Stimulated activated CD4-positive, alpha-beta T cell treated with anti-CD3 and anti-CD28 coated beads, Interleukin-1b, Interleukin-23, amount 100 ng/mL, for 4 hours (primary cell): ENCODE data around the gene CAPN5.

Source experiments
- DNase-seq, 2 donors: peaks; one replicate each; pipeline ENCODE4 v3.0.0-alpha.2; 2020; ENCODE audit warnings: low read depth in 2 of 2

CAPN5 gene

GRCh38 chr11:77100166-77101042 is 33.6 kb downstream of the CAPN5 start:
- DNase-seq, result no peak

DNA sequence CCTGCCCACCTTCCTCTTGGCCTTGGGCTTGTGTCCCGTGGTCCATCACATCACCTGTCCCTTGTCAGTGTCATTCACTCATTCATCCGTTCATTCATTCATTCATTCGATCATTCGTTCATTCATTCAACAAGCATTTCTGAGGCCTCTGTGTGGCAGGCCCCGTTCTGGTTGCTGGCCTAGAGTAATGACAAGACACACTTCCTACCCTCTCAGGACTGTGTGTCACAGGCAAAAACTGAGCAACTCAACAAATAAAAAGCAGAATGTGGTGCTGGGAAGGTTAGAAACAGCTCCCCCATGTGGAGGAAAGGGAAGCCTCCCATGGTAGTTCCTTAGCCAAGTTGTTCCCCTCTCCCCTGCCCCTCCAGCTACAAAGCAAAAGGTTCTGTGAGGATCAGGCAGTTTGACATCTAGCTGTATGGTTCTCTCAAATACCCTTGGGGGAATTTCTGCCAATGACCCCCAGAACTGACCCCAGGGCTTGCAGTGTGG is 34.3 kb downstream of the CAPN5 start:
- no peak for DNase-seq

DNA sequence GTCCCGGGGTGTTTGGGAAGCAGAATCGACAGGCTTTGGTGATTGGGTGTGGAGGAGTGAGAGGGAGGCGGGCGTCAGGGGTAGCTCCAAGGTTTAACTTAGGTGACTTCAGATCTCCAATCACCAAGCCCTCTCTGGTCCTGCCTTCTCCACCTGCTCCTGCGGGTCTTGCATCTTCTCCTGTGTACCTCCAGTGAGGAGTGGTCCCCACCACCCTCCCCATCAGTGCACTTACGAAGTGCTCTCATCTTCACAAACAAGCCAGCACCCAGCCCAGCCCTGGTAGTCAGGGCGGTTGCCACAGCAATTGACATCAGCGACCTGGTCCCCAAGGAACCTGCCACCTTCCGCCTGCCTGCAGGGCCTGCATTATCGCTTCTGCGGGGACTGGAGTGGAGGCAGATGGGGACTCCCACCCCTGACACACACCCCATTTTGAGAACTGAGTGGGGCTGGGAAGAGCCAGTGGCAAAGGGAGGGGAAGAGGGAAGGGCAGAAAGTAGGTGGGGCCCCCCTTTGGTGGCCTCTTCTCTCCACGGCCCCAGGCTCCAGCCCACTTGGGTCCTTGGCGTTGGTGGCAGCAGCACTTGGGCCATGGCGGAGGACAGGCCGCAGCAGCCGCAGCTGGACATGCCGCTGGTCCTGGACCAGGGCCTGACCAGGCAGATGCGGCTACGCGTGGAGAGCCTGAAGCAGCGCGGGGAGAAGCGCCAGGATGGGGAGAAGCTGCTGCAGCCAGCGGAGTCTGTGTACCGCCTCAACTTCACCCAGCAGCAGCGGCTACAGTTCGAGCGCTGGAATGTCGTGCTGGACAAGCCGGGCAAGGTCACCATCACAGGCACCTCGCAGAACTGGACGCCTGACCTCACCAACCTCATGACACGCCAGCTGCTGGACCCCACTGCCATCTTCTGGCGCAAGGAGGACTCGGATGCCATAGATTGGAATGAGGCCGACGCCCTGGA is 35.8 kb downstream of the CAPN5 start, which contains the start of gene OMP:
Gene OMP, plus strand, starts transcription at position 595 of the 965 bp plus-strand sequence. Its CDS starts 0 bp downstream, at position 595.
- DNase-seq, result no peak

- DNase-seq, result no peak
These were observed 36.5 kb downstream of the CAPN5 start for GRCh38 chr11:77103319-77103718.

DNA sequence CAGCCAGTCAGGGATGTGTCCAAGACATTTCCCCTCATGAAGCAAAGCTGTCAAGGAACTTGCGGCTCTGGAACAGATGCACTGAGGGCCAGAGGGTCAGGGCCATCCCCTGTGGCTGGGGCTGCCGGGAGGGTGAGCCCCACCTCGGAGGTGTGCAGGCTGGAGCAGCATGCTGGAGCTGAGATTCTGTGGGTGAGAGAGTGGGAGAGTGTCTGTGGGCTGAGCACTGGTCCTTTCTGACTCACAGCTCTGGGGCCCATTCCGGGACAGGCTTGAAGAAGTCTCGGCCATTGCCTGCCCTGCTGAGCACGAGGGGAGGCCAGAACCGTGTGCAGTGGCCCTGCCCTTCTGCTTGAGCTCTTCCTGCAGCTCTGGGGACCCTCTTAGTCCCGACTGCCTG is 38.0 kb downstream of the CAPN5 start:
- DNase-seq, result no peak

GRCh38 chr11:77106321-77106720 is 39.5 kb downstream of the CAPN5 start:
- DNase-seq, result no peak

DNA sequence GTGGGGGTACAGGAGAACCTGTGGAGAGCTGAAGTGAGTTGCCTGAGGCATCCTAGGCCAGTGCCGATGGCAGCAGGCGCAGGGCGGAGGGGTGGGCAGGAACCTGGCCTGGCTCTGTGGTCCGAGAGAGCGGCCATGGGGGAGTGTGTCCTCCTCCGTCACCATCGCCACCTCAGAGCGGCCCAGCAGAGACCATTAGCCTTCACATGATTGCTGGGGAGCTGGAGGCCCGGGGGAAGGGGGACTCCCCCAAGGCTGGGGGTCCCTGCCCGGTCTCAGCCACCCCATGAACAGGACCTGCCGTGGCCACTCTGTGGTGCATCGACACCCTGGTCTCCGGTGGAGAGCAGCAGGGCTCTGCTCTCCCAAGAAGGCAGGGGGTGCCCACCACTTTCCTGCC is 40.0 kb downstream of the CAPN5 start:
- DNase-seq, result no peak

DNA sequence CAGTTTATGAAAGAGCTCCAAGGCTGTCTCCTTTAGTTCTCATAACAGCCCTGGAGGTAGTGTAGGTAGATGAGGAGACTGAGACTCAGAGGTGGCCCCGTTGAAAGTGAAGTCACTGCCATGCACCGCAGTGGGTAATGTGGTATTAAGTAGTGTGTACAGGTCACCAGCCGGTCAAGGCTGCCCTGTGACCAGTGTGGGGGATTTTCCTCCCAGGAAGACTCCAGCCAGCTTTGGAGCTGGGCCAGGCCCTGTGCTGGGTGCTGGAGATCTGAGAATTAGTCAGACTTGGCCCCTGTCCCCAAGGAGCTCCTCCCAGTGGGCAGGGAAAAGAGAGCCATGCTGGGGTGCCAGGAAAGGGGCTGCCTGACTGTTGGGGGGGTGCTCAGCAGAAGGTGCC is 41.2 kb downstream of the CAPN5 start:
- no peak for DNase-seq

DNA sequence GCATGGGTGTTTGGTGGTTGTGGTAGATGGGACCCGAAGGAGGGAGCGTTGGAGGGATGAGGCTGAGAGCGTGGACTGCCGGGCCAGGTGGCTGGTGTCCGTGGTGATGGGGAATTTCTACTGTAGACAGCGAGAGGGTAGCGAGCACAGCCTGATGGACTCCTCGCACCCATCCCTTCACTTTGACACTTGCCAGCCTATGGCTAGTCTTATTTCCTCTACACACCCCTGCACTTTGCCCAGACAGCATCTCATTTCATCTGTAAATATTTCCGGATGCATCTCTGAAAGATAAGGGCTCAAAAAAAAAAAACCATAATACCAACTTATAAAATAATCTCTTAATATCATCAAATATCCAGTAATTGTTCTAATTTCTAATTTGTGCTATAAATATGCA is 41.7 kb downstream of the CAPN5 start:
- no peak for DNase-seq

DNA sequence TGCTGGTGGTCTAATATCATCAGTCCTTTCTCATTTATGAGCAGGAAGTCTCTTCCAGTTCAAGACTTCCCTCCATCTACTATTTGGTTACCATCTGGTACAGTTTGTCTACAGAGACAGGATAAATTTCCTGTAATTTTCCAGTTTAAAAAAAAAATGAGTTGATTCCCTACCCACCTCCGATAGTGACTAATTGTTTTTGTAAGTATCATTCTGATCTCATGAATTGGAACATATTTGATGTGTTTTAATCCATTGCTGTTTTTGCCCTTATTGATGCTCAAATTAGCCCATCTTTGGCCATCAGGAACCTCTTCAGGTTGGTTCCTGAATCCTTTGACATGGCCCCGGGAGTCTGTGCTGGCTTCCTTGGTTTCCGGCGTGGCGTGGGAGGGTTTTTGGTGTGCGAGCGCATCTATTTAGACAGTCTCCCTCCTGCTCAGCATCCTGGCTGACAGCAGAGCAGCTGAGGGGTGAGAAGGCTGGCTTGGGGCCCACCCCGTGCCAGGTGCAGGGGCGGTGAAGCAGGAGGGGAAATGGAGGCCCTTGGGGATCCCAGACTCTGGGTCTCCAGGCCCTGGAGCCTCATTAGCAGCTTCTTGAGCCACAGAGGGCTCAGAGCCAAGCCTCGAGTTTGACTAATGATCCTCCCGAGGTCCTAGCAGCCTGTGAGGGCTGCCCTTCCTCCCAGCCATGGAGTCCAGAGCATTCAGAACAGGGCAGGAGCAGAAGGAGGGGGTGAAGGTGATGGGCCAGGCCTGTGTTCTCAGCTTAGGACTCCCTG is 42.7 kb downstream of the CAPN5 start:
- no peak for DNase-seq

- DNase-seq, result no peak
These were observed 44.1 kb downstream of the CAPN5 start for GRCh38 chr11:77110836-77111235.

DNA sequence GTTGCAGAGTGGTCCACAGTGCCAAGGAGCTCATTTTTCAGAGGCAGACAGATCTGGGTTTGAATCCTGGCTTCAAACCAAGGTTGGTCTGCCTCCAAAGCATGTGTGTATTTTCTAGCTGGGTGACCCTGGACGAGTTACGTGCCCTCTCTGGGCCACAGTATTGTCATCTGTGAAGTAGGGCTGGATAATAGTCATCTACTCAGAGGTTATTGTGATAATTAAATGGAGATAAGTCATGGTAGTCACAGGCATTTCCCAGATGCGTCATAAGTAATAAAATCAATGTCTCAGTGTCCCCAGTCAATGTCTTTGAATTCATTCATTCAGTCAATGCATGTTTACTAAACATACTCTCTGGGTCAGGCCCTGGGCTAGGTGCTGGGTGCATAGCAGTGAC is 44.5 kb downstream of the CAPN5 start:
- DNase-seq, result no peak

DNA sequence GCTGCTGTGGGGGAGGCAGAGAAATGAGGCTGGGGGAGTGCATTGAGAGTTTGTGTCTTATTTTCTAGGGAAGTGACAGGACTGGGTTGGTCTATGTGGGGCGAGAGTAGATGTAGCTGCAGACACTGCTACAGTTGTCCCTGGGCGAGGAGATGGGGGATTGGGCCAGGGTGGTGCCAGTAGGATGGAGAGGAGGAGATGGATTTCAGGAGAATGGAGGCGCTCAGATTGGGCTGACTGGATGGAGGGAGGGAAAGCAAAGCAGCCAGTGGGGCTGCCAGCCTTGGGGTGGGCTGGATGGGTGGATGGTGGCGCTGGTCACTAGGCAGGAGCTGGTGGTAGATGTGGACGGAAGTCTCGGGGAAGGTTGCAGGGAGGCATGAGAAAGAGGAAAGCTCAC is 45.2 kb downstream of the CAPN5 start:
- no peak for DNase-seq

DNA sequence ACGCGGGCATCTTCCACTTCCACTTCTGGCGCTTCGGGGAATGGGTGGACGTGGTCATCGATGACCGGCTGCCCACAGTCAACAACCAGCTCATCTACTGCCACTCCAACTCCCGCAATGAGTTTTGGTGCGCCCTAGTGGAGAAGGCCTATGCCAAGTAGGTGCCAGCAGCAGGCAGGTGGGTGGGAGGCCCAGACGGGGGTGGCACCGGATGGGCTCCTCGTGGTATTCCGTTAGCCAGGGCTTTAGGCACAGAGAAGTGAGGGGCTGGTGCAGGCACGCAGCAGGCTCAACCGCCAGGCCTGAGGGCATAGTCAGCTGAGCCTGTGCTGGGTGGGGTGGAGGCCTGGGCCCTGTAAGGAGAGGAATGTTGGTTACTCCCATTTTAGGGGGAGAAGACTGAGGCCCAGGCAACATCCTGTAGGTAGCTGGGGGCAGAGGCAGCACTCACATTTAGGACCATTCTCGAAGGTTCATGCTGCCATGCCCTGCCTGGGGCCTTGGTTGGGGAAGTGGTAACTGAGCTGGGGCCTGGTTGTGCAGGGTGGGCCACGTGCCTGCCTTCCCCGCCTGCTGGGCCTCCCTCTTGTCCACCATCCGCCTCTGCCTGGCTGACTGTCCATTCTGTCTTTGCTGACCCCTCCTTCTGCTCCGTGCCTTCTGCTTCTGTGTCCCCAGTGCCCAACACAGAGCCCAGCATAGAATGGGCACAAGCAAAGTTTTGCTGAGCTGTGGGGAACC is 46.0 kb downstream of the CAPN5 start:
- DNase-seq, result no peak

DNA sequence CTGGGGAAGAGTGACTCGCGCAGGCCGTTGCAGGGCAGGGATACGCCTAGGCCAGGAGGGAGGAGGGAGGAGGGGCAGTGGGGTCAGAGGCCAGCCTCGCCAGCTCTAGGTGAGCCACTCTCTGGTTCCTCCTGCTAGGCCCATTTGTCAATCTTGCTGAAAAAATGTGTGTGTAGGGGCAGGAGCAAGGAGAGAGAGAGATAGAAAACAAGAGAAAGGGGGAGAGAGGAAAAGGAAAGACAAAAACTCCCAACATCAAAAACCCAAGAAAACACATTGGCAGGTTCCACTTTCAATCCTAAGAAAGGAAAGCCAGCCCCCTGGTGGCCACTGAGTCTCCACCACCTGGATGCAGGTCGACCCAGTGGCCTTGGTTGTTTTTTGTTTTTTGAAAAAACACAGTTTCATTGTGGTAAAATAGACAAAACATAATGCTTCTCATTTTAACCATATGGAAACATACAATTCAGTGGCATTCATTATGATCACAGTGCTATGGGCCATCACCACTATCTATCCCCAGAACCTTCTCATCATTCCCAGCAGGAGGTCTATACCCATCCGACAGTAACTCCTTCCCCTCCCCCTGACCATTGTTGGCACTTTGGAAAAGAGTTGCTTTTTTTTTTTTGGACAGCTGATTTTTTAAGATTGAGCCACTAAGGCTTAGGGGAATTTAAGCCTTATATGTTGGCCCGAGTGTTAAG is 46.8 kb downstream of the CAPN5 start:
- no peak for DNase-seq

DNA sequence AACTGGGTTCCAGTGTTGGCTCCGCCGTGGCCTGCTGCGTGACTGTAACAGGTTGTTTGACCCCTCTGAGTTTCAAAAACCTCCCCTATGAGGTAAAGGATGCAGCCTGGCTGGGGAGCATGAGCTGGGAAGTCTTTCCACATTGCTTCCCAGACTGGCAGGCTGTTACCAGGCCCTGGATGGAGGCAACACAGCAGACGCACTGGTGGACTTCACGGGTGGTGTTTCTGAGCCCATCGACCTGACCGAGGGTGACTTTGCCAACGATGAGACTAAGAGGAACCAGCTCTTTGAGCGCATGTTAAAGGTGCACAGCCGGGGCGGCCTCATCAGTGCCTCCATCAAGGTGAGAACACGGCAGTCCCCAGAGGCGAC is 47.3 kb downstream of the CAPN5 start:
- DNase-seq, result no peak

DNA sequence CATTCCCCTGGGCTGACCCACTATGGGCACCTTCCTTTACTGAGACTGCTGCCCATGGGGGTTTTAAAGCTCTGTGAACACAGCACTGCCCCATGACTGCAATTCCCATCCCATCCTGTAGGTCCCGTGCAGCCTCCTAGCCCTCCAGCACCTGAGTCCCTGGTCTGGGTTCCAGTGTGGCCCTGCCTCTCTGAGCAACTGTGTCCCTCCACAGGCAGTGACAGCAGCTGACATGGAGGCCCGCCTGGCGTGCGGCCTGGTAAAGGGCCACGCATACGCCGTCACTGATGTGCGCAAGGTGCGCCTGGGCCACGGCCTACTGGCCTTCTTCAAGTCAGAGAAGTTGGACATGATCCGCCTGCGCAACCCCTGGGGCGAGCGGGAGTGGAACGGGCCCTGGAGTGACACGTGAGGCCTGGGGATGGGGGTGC is 48.4 kb downstream of the CAPN5 start:
- DNase-seq, result no peak

GRCh38 chr11:77115956-77116355 is 49.2 kb downstream of the CAPN5 start:
- no peak for DNase-seq

GRCh38 chr11:77117492-77117891 is 50.7 kb downstream of the CAPN5 start:
- no peak for DNase-seq

DNA sequence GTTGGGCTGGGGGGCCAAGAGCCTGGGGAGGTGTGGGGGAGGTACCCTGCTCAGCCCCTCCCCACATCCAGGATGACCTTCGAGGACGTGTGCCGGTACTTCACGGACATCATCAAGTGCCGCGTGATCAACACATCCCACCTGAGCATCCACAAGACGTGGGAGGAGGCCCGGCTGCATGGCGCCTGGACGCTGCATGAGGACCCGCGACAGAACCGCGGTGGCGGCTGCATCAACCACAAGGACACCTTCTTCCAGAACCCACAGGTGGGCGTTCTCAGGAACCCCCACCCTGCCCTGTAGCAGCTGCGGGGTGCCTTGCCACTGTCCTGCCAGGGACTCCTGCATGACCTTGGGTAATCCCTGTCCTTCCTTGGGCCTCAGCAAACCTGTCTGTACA is 51.3 kb downstream of the CAPN5 start:
- no peak for DNase-seq
